Endodermal cell (in vitro differentiated cells): ENCODE results near the gene SCAF4. TPM values are rescaled to one million over a fixed set of nuclear protein-coding genes. Genes with fewer than 3 reads are reported as not detected.

Source experiments
- DNase-seq: peaks from one replicate; pipeline ENCODE4 v3.0.0-alpha.2; 2017
- H3K27ac ChIP-seq: 2 replicates; pipeline ENCODE4 v1.5.1; 2013; ENCODE audit warnings: mild to moderate bottlenecking, low read depth, low read length, moderate library complexity
- H3K27me3 ChIP-seq: 2 replicates; pipeline ENCODE4 v1.6.1; 2013; ENCODE audit warnings: mild to moderate bottlenecking, low read length, moderate library complexity; ENCODE audit not compliant: insufficient read depth, control insufficient read depth, poor library complexity, severe bottlenecking
- H3K36me3 ChIP-seq: 2 replicates; pipeline ENCODE4 v1.7.0; 2013; ENCODE audit warnings: mild to moderate bottlenecking, low read length, moderate library complexity; ENCODE audit not compliant: control insufficient read depth, insufficient read depth
- H3K4me1 ChIP-seq: one replicate; pipeline ENCODE4 v1.7.0; 2013; ENCODE audit warnings: low read length; ENCODE audit not compliant: control insufficient read depth, insufficient read depth
- H3K4me3 ChIP-seq: 2 replicates; pipeline ENCODE4 v1.5.1; 2013; ENCODE audit warnings: mild to moderate bottlenecking, low read length, moderate library complexity
- H3K9ac ChIP-seq: 2 replicates; pipeline ENCODE4 v1.6.1; 2013; ENCODE audit warnings: mild to moderate bottlenecking, low read length, moderate library complexity; ENCODE audit not compliant: poor library complexity, severe bottlenecking; ENCODE audit errors: extremely low read depth
- H3K9me3 ChIP-seq: 2 replicates; pipeline ENCODE4 v1.6.1; 2013; ENCODE audit warnings: mild to moderate bottlenecking, low read length, moderate library complexity; ENCODE audit not compliant: control insufficient read depth
- H3K27ac Mint-ChIP-seq: 2 replicates; pipeline ENCODE4 v1.8.0; 2020; ENCODE audit warnings: mixed read lengths
- H3K27me3 Mint-ChIP-seq: 2 replicates; pipeline ENCODE4 v1.8.0; 2021; ENCODE audit warnings: mild to moderate bottlenecking, mixed read lengths; ENCODE audit not compliant: insufficient read depth
- H3K36me3 Mint-ChIP-seq: 2 replicates; pipeline ENCODE4 v1.8.0; 2020; ENCODE audit warnings: low read depth, mixed read lengths
- H3K4me1 Mint-ChIP-seq: 2 replicates; pipeline ENCODE4 v1.8.0; 2020; ENCODE audit warnings: mixed read lengths
- H3K4me3 Mint-ChIP-seq: 2 replicates; pipeline ENCODE4 v1.8.0; 2020; ENCODE audit warnings: mild to moderate bottlenecking, moderate library complexity, mixed read lengths
- H3K9me3 Mint-ChIP-seq: 2 replicates; pipeline ENCODE4 v1.8.0; 2020; ENCODE audit warnings: mild to moderate bottlenecking, mixed read lengths
- CTCF ChIP-seq: fragments of 200-600 bp; sonication (generic); conservative IDR thresholded peaks from 2 replicates; pipeline ENCODE4 v1.5.0; 2021; ENCODE audit warnings: antibody characterized with exemption, mild to moderate bottlenecking
- WGBS, 2 experiments: methylation state at CpG; one replicate each; pipeline versions ENCODE4 v1.1.5 to v1.1.7; 2013; ENCODE audit warnings: missing lambda C conversion rate in 2 of 2, mixed read lengths in 1 of 2; ENCODE audit not compliant: insufficient coverage in 1 of 2, insufficient read length in 1 of 2; 5-methylcytosine and 5-hydroxymethylcytosine counted together
- total RNA-seq, 2 donors: library from RNA; stranded (reverse); fragmentation: NEBNext Ultra II Directional in 1 of 2; extraction: Animal tissue kit (Norgen Biotek cat#: 25700) in 1 of 2; gene quantifications; 2 replicates in 1 of 2; 3 replicates in 1 of 2; pipeline ENCODE4 v1.2.1, GENCODE V29; 2021

Gene SCAF4
- total RNA-seq, 2 donors from 2014 or later: 61.3 to 67.8 TPM

DNA sequence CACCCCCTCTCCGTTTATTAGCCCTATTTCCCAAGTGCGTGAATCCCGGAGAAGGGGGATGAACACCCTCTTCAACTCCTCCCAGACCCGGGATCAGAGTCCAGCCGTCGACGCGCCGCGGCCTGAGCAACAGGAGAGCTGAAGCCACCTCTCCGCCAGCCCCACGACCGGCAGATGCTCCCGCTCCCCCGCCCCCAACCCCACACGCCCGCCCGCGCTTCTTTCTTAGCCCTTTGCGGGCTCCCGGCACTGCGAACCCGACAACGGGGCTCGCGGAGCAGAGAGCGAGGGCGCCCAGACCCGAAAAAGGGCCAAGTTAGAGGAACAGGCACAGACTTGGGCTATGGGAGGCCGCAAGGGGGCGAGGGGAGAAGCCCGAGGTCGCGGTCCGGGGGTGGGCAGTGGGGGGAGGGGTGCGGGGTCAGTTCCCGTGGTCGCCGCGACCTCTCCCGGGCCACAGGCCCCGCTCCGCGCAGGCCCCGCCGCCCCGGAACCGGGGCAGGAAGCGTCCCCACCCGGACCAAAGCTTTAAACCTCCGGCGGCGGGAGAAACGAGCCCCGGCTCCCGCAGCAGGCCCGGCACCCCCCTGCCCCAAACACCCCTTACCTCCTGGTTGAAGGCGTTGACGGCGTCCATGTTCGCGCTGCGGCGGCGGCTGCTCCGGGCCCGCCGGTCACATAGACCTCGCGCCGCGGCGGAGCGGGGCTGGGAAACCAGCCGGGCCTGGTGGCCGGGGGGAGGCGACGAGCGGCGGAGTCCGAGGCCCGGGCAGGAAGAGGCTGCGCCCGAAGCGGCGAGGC, 662 bp downstream of the SCAF4 start:
- Histone ChIP-seq H3K27ac (peak overlapping the region; percentile 93), H3K4me1 (peaks cover 5% of the 10 kb centered on the region), H3K36me3 (peaks cover 9% of the 10 kb centered on the region), H3K9ac (peak overlapping the region; percentile 80), H3K27me3 (no peaks in the 10 kb centered on the region), H3K9me3 (no peaks in the 10 kb centered on the region), H3K4me3 (peak overlapping the region; percentile 83)
- Mint-ChIP-seq H3K4me1 (peaks cover 5% of the 10 kb centered on the region), H3K27me3 (peaks cover 4% of the 10 kb centered on the region), H3K27ac (peak overlapping the region; percentile 88), H3K36me3 (peaks cover 13% of the 10 kb centered on the region), H3K9me3 (no peaks in the 10 kb centered on the region), H3K4me3 (no peak overlapping the region)
- peak; percentile 64 for TF ChIP-seq CTCF
- DNase-seq: peak; percentile 81
- 0 to 1% methylated on average over 15 to 85 of the region's 86 CpGs for WGBS, 2 experiments

DNA sequence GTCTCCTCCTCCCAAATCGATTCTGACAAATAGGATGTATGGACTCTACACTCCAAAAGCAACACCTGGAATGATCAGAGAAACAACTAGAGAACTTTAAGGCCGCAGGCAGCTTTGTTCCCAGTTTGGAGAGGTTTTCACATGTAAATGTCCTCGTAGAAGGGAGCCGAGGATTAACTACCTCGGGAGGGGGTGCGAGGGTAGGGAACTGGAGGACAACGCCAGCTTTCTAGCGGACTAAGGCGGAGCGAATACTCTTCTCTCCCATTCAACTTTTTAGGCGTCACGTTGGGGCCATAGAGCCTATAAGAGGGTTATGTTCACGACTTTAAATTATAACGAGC, 1.2 kb downstream of the SCAF4 start:
- WGBS, 2 experiments: 0% methylated on average over 7 to 14 of the region's 14 CpGs
- DNase-seq: peak; percentile 88
- H3K4me3 Mint-ChIP-seq: no peak overlapping the region

GRCh38 chr21:31729622-31730343, 2.1 kb downstream of the SCAF4 start:
- Histone ChIP-seq H3K9ac (peak overlapping the region; percentile 80), H3K4me3 (peak overlapping the region; percentile 83), H3K9me3 (no peaks in the 10 kb centered on the region), H3K27me3 (no peaks in the 10 kb centered on the region), H3K36me3 (peaks cover 10% of the 10 kb centered on the region), H3K4me1 (peaks cover 5% of the 10 kb centered on the region), H3K27ac (no peak overlapping the region)
- Mint-ChIP-seq H3K4me3 (no peak overlapping the region), H3K36me3 (peaks cover 19% of the 10 kb centered on the region), H3K4me1 (peaks cover 13% of the 10 kb centered on the region), H3K27me3 (no peaks in the 10 kb centered on the region), H3K27ac (no peak overlapping the region), H3K9me3 (no peaks in the 10 kb centered on the region)
- no peak for TF ChIP-seq CTCF
- no peak for DNase-seq
- 49% methylated on average over 4 of the region's 4 CpGs; no CpG with 5 or more reads in 1 of the 2 experiments for WGBS, 2 experiments

More for the DNA sequence above, 1.2 kb downstream of the SCAF4 start:
- no peaks in the 10 kb centered on the region for H3K9me3 ChIP-seq
- peaks cover 10% of the 10 kb centered on the region for H3K36me3 ChIP-seq
- TF ChIP-seq CTCF: no peak
- Mint-ChIP-seq H3K27ac (peak overlapping the region; percentile 88), H3K36me3 (peaks cover 13% of the 10 kb centered on the region), H3K4me1 (peaks cover 5% of the 10 kb centered on the region), H3K27me3 (peaks cover 4% of the 10 kb centered on the region), H3K9me3 (no peaks in the 10 kb centered on the region)
- H3K4me3 ChIP-seq: peak overlapping the region; percentile 83
- H3K27ac ChIP-seq: peak overlapping the region; percentile 67
- H3K27me3 ChIP-seq: no peaks in the 10 kb centered on the region
- peaks cover 5% of the 10 kb centered on the region for H3K4me1 ChIP-seq
- peak overlapping the region; percentile 80 for H3K9ac ChIP-seq
